SK-N-SH (cell line): Measurements from ENCODE around the gene EP400. TPM values are rescaled to one million over a fixed set of nuclear protein-coding genes. Genes with fewer than 3 reads are reported as not detected.

ENCODE experiments used
- CTCF ChIA-PET: fragments of 300-600, 350-600 bp; formaldehyde crosslinking; extraction: SDS; loops from one replicate; lab custom pipeline; 2021; lab: Yijun Ruan, JAX
- POLR2A ChIA-PET: fragments of 350-600 bp; sonication (Branson Sonifier 250); formaldehyde crosslinking; extraction: SDS; loops from one replicate; lab custom pipeline; 2020; ENCODE audit warnings: antibody characterized with exemption, inconsistent platforms; lab: Yijun Ruan, JAX
- DNase-seq: peaks from one replicate; pipeline ENCODE4 v3.0.0; 2012
- H2AFZ ChIP-seq: fragments of 200-600 bp; sonication (generic); 2 replicates; pipeline ENCODE4 v1.8.1; 2016; ENCODE audit warnings: antibody characterized with exemption, mild to moderate bottlenecking, low read depth
- H3F3A ChIP-seq: fragments of 200-600 bp; sonication (generic); replicated peaks from 2 replicates; pipeline ENCODE3; 2016; ENCODE audit warnings: antibody characterized with exemption, mild to moderate bottlenecking; ENCODE audit not compliant: insufficient read depth
- H3K27ac ChIP-seq, 2 experiments: fragments of 200-500 bp in 1 of 2; fragments of 200-600 bp in 1 of 2; sonication (Bioruptor generic) in 1 of 2; sonication (generic), shearing (Covaris generic) in 1 of 2; 2 replicates each; pipeline versions ENCODE4 v1.5.1 to v1.6.1; 2014 to 2016; ENCODE audit warnings: low read depth in 2 of 2, inconsistent platforms in 1 of 2, low read length in 1 of 2, mild to moderate bottlenecking in 1 of 2, mixed read lengths in 1 of 2
- H3K27me3 ChIP-seq: fragments of 200-600 bp; sonication (generic), shearing (Covaris generic); 2 replicates; pipeline ENCODE4 v1.6.1; 2016; ENCODE audit warnings: mixed run types; ENCODE audit not compliant: insufficient read depth
- H3K36me3 ChIP-seq, 2 experiments: fragments of 200-500 bp in 1 of 2; fragments of 200-600 bp in 1 of 2; sonication (Bioruptor generic) in 1 of 2; sonication (generic) in 1 of 2; replicated peaks in 1 of 2; 2 replicates each; pipeline versions ENCODE3 to v1.5.1; 2014 to 2016; ENCODE audit warnings: low read length in 1 of 2, mild to moderate bottlenecking in 1 of 2; ENCODE audit not compliant: insufficient read depth in 2 of 2, control insufficient read depth in 1 of 2
- H3K4me1 ChIP-seq, 2 experiments: fragments of 200-500 bp in 1 of 2; fragments of 200-600 bp in 1 of 2; sonication (Bioruptor generic) in 1 of 2; sonication (generic), shearing (Covaris generic) in 1 of 2; 2 replicates each; pipeline versions ENCODE4 v1.5.1 to v1.6.1; 2014 to 2016; ENCODE audit warnings: low read depth in 1 of 2, low read length in 1 of 2, mixed run types in 1 of 2; ENCODE audit not compliant: insufficient read depth in 2 of 2, control insufficient read depth in 1 of 2
- H3K4me2 ChIP-seq: fragments of 200-600 bp; sonication (generic), shearing (Covaris generic); 2 replicates; pipeline ENCODE4 v1.6.1; 2017; ENCODE audit warnings: mixed run types
- H3K4me3 ChIP-seq, 2 experiments: fragments of 200-500 bp in 1 of 2; fragments of 200-600 bp in 1 of 2; sonication (Bioruptor generic) in 1 of 2; sonication (generic), shearing (Covaris generic) in 1 of 2; 2 replicates each; pipeline versions ENCODE4 v1.5.1 to v1.8.1; 2014 to 2016; ENCODE audit warnings: low read depth in 2 of 2, inconsistent platforms in 1 of 2, low read length in 1 of 2, mild to moderate bottlenecking in 1 of 2, mixed read lengths in 1 of 2, moderate library complexity in 1 of 2
- H3K79me2 ChIP-seq: fragments of 200-600 bp; sonication (generic); 2 replicates; pipeline ENCODE4 v1.8.1; 2017; ENCODE audit warnings: mild to moderate bottlenecking; ENCODE audit not compliant: insufficient read depth
- H3K9ac ChIP-seq: fragments of 200-600 bp; sonication (generic); 2 replicates; pipeline ENCODE4 v1.6.1; 2017; ENCODE audit warnings: mixed run types
- H3K9me2 ChIP-seq: fragments of 200-600 bp; sonication (generic); 2 replicates; pipeline ENCODE4 v1.6.1; 2017; ENCODE audit warnings: mixed run types
- H3K9me3 ChIP-seq: fragments of 200-600 bp; sonication (generic); 2 replicates; pipeline ENCODE4 v1.6.1; 2017; ENCODE audit warnings: mixed run types, mild to moderate bottlenecking, moderate library complexity
- H4K20me1 ChIP-seq: fragments of 200-600 bp; sonication (generic); 2 replicates; pipeline ENCODE4 v1.6.1; 2017; ENCODE audit warnings: mild to moderate bottlenecking, mixed run types; ENCODE audit not compliant: insufficient read depth
- CHD2 ChIP-seq: fragments of 150-350 bp; IDR thresholded peaks from 2 replicates; pipeline ENCODE4 v1.6.1; 2018; ENCODE audit warnings: low read length; ENCODE audit not compliant: partially characterized antibody
- CTCF ChIP-seq: fragments of 200-600 bp; sonication (generic); IDR thresholded peaks from 2 replicates; pipeline ENCODE4 v1.6.1; 2017; ENCODE audit warnings: antibody characterized with exemption, mild to moderate bottlenecking, moderate library complexity
- GABPA ChIP-seq: IDR thresholded peaks from 2 replicates; pipeline ENCODE4 v1.4.0; 2012; ENCODE audit warnings: low read depth, mild to moderate bottlenecking
- JUND ChIP-seq: IDR thresholded peaks from 2 replicates; pipeline ENCODE4 v1.4.0; 2012
- NRF1 ChIP-seq: IDR thresholded peaks from 2 replicates; pipeline ENCODE4 v1.6.1; 2012; ENCODE audit warnings: low read depth, mild to moderate bottlenecking, low read length
- RFX5 ChIP-seq: IDR thresholded peaks from 2 replicates; pipeline ENCODE4 v1.6.1; 2012; ENCODE audit warnings: mild to moderate bottlenecking, improper control_type of control experiment, low read length
- RXRA ChIP-seq: IDR thresholded peaks from 2 replicates; pipeline ENCODE4 v1.4.0; 2012; ENCODE audit warnings: low read depth, mild to moderate bottlenecking, borderline replicate concordance
- SIN3A ChIP-seq: IDR thresholded peaks from 2 replicates; pipeline ENCODE4 v1.6.1; 2012; ENCODE audit warnings: low read depth, mild to moderate bottlenecking, low read length, moderate library complexity, borderline replicate concordance
- SMC3 ChIP-seq: IDR thresholded peaks from 2 replicates; pipeline ENCODE4 v1.6.1; 2012; ENCODE audit warnings: low read depth, low read length, improper control_type of control experiment
- TAF1 ChIP-seq: IDR thresholded peaks from 2 replicates; pipeline ENCODE4 v1.6.1; 2012; ENCODE audit warnings: low read depth, mild to moderate bottlenecking, low read length, moderate library complexity, borderline replicate concordance
- TCF12 ChIP-seq: IDR thresholded peaks from 2 replicates; pipeline ENCODE4 v1.4.0; 2012
- TEAD4 ChIP-seq: IDR thresholded peaks from 2 replicates; pipeline ENCODE4 v1.4.0; 2012; ENCODE audit warnings: mild to moderate bottlenecking, borderline replicate concordance; ENCODE audit not compliant: insufficient read depth
- WGBS: methylation state at CpG from one replicate; pipeline ENCODE4 v1.1.6; 2017; ENCODE audit warnings: low lambda C conversion rate; 5-methylcytosine and 5-hydroxymethylcytosine counted together
- polyA plus RNA-seq, 3 experiments: library from polyadenylated mRNA; depleted of rRNA; stranded (reverse); fragments of >200 nt; gene quantifications; 2 replicates each; pipeline ENCODE4 v1.2.3, GENCODE V29; 2012

EP400 gene
- polyA plus RNA-seq, 1 of the 3 experiments (the other 2 are of a cell fraction): 7.0 TPM

DNA sequence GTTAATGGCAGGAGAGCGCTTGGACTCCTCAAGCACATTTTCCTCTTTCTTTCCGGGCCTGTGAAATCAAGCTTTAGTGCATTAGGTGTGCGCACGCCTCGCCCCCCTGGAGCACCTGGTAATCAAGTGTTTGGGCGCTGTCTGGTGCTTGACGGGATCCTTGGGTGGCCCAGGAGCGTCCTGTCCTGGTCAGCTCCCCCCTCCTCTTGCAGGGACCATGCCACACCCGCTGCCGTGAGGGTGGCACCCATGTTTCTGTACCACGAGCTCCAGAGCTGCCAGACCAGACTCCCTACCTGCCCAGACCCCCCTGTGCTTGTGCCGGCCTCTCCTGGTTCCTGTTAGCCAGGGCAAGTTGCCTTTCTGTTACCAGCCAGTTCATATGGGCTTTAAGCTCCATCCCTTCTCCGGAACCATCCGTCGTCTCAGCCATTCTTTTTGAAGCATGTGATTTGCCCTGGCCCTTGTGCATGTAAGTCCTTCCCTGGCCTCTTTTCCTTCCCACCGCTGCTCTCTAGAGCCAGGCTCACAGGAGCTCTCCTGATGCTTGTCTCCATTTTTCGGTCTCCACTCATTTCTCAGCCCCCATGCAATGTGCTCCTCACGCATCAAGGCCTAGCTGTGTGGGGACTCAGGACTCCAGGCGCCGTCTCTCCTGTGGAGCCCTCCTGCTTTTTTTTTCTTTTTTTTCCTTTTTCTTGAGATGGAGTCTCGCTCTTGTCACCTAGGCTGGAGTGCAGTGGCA, 66.1 kb downstream of the EP400 start (continued):
- TF ChIP-seq TEAD4 (no peak), NRF1 (no peak), SMC3 (no peak), RFX5 (no peak), RXRA (no peak), CTCF (no peak), CHD2 (no peak)

DNA sequence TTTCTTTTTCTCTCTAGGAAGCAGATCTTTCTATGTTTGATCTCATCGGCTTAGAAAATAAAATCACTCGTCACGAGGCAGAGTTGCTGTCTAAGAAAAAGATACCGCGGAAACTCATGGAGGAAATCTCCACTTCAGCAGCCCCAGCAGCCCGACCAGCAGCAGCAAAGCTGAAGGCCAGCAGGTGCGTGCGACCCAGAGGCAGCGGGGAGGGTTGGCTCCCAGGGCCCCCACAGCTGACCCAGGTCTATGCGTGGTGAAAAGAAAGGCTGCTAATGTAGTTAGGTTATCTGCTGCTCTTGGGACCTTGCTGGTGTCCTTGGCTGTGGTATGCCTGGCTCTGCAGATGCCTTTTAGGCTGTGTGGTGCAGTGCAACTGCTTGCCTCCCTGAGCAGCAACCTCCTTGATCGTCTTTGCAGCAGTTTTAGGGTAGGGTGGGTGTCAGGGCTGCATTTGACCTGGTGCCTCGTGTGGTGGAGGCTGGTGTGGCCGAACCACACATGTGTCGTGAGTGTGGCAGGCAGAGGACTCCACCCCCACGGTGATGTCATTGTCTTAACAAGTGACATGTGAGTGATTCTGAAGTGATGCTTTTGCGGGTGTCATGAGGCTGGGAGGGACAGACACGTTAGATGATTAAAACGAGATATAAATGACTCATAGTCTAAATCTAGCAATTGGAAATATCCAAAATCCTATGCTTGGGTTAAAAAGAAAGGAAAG, 68.6 kb downstream of the EP400 start:
- no peak overlapping the region for H3K27ac ChIP-seq
- no peaks in the 10 kb centered on the region for H3K9me2 ChIP-seq
- no peaks in the 10 kb centered on the region for H3K27me3 ChIP-seq
- peaks cover 42 to 79% of the 10 kb centered on the region in 2 experiments for H3K36me3 ChIP-seq
- WGBS: 93% methylated on average over 18 of the region's 18 CpGs
- H4K20me1 ChIP-seq: no peaks in the 10 kb centered on the region
- TF ChIP-seq CTCF: no peak
- no peak for TF ChIP-seq GABPA
- no peak for TF ChIP-seq TCF12
- no peak for TF ChIP-seq JUND
- no peak for TF ChIP-seq TAF1
- TF ChIP-seq SIN3A: no peak
- ChIA-PET POLR2A (no interaction called here), CTCF (no interaction called here)
- H3F3A ChIP-seq: no peaks in the 10 kb centered on the region
- 0 out of 4 replicates have a peak, but pooled peaks cover 0 to 4% of the 10 kb centered on the region in 2 experiments for H3K4me1 ChIP-seq
- H3K9me3 ChIP-seq: no peaks in the 10 kb centered on the region
- H3K9ac ChIP-seq: no peak overlapping the region
- no peaks in the 10 kb centered on the region for H3K79me2 ChIP-seq
- no peak overlapping the region for H2AFZ ChIP-seq
- no peak overlapping the region for H3K4me3 ChIP-seq
- no peak overlapping the region for H3K4me2 ChIP-seq
- DNase-seq: no peak
